ENCODE measurements around the gene SCFD1.

Gene SCFD1

GRCh38 chr14:30771595-30771994, 149.5 kb downstream of the SCFD1 start:
- no peak overlapping the region for H3K4me3 ChIP-seq (ENCODE audit: low read length)
- TF ChIP-seq, protein P1, sequence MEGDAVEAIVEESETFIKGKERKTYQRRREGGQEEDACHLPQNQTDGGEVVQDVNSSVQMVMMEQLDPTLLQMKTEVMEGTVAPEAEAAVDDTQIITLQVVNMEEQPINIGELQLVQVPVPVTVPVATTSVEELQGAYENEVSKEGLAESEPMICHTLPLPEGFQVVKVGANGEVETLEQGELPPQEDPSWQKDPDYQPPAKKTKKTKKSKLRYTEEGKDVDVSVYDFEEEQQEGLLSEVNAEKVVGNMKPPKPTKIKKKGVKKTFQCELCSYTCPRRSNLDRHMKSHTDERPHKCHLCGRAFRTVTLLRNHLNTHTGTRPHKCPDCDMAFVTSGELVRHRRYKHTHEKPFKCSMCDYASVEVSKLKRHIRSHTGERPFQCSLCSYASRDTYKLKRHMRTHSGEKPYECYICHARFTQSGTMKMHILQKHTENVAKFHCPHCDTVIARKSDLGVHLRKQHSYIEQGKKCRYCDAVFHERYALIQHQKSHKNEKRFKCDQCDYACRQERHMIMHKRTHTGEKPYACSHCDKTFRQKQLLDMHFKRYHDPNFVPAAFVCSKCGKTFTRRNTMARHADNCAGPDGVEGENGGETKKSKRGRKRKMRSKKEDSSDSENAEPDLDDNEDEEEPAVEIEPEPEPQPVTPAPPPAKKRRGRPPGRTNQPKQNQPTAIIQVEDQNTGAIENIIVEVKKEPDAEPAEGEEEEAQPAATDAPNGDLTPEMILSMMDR (conservative IDR thresholded peaks at IDR 0.05; ENCODE audit: low read depth, low read length), result no peak
- no peak for DNase-seq (ENCODE audit: low read depth)

DNA sequence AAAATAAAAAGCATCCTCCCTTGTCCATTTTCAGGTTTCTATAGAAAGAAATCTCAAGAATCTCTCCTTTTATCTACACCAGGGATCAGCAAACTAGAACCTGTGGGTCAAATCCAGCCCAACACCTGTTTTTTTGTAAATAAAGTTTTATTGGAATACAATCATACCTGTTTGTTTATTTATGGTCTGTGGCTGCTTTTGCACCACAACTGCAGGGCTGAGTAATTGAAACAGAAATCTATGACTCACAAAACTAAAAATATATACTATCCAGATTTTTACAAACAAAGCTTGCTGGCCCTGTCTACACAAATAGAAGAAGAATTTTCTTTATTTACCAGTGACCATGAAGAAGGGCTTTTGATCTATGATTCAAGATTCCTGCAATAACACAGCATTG, 157.1 kb downstream of the SCFD1 start:
- TF ChIP-seq, protein P1 (conservative IDR thresholded peaks at IDR 0.05; ENCODE audit: low read depth, low read length), result no peak
- DNase-seq (ENCODE audit: low read depth), result no peak
- no peak overlapping the region for H3K4me3 ChIP-seq (ENCODE audit: low read length)

Data from retinal pigment epithelial cell (primary cell).